BE2C (cell line): ENCODE results near the gene GATAD2A.

Source experiments
- DNase-seq: peaks from one replicate; pipeline ENCODE4 v3.0.0-alpha.2; 2020
- H3K27me3 ChIP-seq: fragments of 250-450 bp; sonication (Bioruptor Pico); 2 replicates; pipeline ENCODE4 v1.5.1; 2020; ENCODE audit warnings: mild to moderate bottlenecking
- H3K36me3 ChIP-seq: fragments of 250-450 bp; sonication (Bioruptor Pico); 2 replicates; pipeline ENCODE4 v1.5.1; 2020; ENCODE audit warnings: mild to moderate bottlenecking
- H3K4me1 ChIP-seq: fragments of 250-450 bp; sonication (Bioruptor Pico); 2 replicates; pipeline ENCODE4 v1.5.1; 2020
- H3K4me3 ChIP-seq: 2 replicates; pipeline ENCODE4 v1.5.1; 2011; ENCODE audit warnings: low read depth, low read length
- H3K9me3 ChIP-seq: fragments of 250-450 bp; sonication (Bioruptor Pico); 2 replicates; pipeline ENCODE4 v1.5.1; 2020
- TF ChIP-seq, protein P1 (sequence below): IDR thresholded peaks from 2 replicates; pipeline ENCODE4 v1.5.1; 2012; ENCODE audit warnings: mild to moderate bottlenecking, low read depth, low read length

The GATAD2A gene

DNA sequence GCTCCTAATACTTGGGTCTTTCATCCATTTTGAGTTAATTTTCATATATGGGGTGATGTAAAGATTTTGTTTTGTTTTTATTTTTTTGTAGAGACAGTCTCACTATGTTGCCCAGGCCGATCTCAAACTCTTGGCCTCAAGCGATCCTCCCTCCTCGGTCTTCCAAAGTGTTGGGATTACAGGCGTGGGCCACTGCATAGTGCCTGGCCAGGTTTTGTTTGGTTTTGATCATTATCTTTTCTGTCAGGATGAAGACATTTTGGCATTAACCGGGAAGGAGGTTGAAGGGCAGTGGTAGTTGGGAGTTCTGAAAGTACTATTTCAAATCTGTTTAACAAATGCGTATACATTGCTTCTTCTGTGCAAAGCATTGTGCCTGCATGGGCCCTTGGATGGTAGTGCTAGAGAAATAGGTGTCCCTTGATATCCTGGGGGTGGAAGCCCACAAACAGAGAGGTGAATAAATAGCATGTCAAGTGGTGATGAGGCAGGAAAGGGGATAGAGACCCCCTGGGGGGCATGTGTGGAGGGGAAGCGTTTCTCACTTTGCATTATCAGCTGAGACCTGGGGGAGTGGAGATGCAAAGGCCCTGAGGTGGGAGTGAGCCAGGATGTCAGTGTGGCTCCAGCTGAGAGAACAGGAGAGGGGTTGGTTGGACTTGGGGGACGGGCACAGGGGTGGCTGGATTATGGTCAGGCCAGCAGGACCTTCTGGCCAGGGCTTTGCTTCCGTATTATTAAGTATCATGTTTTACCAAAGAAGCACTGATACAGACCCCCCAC, 41.4 kb downstream of the GATAD2A start:
- no peak for DNase-seq
- TF ChIP-seq, protein P1, sequence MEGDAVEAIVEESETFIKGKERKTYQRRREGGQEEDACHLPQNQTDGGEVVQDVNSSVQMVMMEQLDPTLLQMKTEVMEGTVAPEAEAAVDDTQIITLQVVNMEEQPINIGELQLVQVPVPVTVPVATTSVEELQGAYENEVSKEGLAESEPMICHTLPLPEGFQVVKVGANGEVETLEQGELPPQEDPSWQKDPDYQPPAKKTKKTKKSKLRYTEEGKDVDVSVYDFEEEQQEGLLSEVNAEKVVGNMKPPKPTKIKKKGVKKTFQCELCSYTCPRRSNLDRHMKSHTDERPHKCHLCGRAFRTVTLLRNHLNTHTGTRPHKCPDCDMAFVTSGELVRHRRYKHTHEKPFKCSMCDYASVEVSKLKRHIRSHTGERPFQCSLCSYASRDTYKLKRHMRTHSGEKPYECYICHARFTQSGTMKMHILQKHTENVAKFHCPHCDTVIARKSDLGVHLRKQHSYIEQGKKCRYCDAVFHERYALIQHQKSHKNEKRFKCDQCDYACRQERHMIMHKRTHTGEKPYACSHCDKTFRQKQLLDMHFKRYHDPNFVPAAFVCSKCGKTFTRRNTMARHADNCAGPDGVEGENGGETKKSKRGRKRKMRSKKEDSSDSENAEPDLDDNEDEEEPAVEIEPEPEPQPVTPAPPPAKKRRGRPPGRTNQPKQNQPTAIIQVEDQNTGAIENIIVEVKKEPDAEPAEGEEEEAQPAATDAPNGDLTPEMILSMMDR, result no peak
- no peaks in the 10 kb centered on the region for H3K4me1 ChIP-seq
- no peak overlapping the region for H3K4me3 ChIP-seq
- H3K36me3 ChIP-seq, result no peaks in the 10 kb centered on the region; the same call in 1 of the 2 replicates
- H3K27me3 ChIP-seq, result no peaks in the 10 kb centered on the region
- H3K9me3 ChIP-seq, result no peaks in the 10 kb centered on the region

DNA sequence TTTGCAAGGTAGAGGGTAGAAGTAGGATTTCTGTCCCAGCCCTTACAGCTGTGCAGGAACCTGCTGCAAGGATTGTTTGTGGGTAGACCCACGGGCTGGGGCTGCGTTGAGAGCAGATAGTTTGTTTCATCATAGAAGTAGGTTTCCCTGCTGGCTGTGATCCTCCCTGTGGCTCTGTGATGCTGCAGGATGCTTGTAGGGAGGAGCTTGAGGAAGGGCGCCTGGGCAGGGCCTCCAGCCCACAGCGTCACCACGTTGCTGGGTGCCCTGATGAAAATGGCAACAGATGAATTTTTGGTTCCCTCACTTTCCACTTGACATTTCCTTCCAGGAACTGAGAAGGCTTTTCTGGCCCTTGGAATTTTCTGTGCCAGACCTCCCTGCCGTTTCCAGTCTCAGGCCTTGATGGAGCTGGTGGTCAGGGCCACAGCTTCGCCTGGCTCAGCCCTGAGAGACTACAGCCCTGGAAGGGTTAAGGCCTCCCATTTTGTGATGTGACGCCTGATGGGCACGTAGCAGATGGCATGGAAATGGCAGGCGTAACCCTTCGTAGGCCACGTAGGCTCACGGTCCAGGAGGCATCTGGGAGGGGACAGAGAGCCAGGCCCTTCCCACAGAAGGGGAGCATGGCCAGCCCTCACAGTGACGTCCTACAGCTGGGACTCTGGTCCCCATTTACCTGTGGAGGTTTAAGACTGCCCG, 42.2 kb downstream of the GATAD2A start:
- Histone ChIP-seq H3K27me3 (no peaks in the 10 kb centered on the region), H3K36me3 (no peaks in the 10 kb centered on the region; the same call in 1 of the 2 replicates), H3K9me3 (no peaks in the 10 kb centered on the region), H3K4me1 (no peaks in the 10 kb centered on the region), H3K4me3 (no peak overlapping the region)
- TF ChIP-seq, protein P1, result no peak
- DNase-seq, result no peak

DNA sequence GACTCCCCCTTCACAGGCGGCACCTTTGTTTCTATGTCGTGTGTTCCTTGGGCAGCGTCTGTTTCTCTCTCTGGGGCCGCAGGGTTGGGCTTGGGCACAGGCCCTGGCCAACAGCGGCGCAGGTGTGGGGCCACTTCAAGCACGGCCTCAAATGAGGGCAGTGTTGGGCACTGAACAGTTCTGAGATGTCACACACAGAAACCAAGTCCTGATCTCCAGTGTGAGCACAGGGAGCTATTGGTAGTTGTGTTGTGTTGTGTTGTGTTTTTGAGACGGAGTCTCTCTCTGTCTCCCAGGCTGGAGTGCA, 42.7 kb downstream of the GATAD2A start:
- no peak for DNase-seq
- Histone ChIP-seq H3K36me3 (no peaks in the 10 kb centered on the region; the same call in 1 of the 2 replicates), H3K4me1 (no peaks in the 10 kb centered on the region), H3K4me3 (no peak overlapping the region), H3K27me3 (no peaks in the 10 kb centered on the region), H3K9me3 (no peaks in the 10 kb centered on the region)
- TF ChIP-seq, protein P1, result no peak

DNA sequence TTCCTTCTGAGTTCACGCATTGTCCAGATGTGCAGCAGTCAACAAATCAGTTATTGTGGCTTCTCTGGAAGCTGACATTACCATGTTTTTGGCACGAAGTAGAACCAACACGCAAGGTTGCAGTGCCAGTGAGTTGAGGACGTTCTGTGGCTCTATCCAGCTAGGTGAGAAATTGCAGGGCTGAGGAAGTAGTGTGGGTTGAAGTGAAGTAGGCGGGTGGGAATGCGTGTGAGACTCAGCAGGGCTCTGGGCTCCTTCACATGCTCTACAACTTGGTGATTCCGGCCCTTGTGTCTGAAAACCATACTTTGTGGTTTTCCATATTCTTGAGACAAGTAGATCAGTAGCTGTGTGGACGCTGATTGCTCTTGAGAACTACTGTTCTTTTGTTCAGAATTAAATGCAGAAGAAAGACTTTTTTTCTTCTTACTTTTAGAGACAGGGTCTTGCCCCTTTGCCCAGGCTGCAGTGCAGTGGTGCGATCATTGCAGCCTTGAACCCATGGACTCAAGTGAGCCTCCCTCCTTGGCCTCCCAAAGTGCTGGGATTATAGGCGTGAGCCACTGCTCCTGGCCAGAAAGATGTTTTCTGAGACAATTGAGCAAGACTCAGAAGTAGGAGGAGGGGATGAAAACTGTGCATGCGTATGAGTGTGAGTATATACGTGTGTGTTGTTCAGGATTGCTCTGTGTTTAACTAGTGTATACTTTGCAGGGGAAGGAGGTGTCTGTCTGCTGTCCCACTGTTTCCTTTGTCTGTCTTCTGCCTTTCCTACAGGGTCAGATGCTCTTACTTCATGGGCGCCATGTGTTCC, 46.2 kb downstream of the GATAD2A start:
- Histone ChIP-seq H3K4me1 (no peaks in the 10 kb centered on the region), H3K4me3 (no peak overlapping the region), H3K27me3 (no peaks in the 10 kb centered on the region), H3K9me3 (no peaks in the 10 kb centered on the region), H3K36me3 (no peaks in the 10 kb centered on the region)
- TF ChIP-seq, protein P1, result no peak
- DNase-seq, result no peak

DNA sequence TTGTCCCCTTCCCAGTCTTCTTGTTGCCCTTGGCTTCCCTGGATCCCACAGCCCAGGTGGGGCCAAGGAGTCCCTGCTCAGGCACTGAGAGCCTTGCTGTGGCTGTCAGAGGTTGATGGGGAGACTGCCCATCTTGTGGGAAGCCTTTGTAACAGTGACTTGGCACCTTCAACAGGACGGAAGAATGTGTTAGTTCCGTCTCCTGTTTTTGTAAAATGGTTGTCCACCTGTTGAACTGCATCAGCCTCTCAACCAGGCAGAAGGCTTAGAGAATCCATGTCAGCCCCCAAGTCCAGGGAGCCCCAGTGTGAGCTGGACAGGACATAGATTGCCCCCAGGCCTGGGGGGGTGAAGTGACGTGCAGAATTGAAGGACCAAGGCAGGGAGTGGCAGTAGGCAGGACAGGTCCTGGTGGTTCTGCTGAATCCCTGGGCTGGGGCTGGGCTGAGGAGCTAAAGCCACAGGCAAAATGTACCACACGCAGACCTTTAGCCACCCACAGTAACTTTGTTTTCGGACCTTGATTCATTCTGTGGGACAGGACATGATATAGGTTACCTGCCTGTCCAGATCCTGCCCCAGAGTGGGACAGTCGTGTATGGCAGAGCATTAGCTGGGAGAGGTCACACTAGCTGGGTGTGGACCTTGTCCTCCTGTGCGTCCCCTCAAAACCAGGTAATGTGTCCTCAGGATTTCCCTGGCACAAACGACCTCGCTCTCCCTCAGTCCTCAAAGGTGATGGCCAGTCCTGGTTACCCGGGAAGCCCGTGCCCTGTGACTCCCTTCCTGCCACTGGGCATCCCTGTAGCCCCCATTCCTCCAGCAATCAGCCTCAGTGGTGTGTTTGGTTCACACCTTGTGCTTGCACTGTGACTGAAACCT, 47.0 kb downstream of the GATAD2A start:
- Histone ChIP-seq H3K9me3 (no peaks in the 10 kb centered on the region), H3K36me3 (no peaks in the 10 kb centered on the region; the same call in 1 of the 2 replicates), H3K4me3 (no peak overlapping the region), H3K4me1 (no peaks in the 10 kb centered on the region), H3K27me3 (no peaks in the 10 kb centered on the region)
- no peak for DNase-seq
- TF ChIP-seq, protein P1, result no peak
